GM19351 (cell line): ENCODE measurements around the gene TMEM50A.
"Not testable (repeated sequence)": the region's sequence is repeated elsewhere in the genome, so short reads cannot be mapped to it uniquely, and the experiment has no call there.

ENCODE experiments used
- ATAC-seq: cut with Tn5 transposase; IDR thresholded peaks from one replicate; pipeline ENCODE4 v1.9.1; 2021; ENCODE audit warnings: mild to moderate bottlenecking, moderate library complexity; ENCODE audit not compliant: unreplicated experiment

Gene TMEM50A

DNA sequence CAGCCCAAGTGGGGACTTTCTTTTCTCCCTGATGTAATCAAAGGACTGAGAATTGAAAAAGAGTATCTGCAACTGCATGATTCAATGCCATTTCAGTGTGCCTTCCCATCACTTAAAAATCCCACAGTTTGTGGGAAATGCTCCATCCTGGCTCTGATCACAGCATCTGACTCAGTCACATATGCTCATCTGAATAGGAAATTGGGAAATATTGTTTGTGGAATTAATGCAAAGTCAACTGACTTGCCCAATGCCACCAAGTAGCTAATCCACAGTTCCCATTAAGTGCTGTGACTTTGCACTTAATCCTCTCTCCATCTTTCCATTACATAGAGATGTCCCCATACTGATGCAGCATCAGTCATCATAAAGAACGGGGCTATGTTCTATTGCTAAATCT is 45.0 kb downstream of the TMEM50A start:
- not testable (repeated sequence) for ATAC-seq

- not testable (repeated sequence) for ATAC-seq
These were observed 45.7 kb downstream of the TMEM50A start for GRCh38 chr1:25383875-25384274.

- ATAC-seq, result not testable (repeated sequence)
These were observed 49.0 kb downstream of the TMEM50A start for GRCh38 chr1:25387096-25387495.

DNA sequence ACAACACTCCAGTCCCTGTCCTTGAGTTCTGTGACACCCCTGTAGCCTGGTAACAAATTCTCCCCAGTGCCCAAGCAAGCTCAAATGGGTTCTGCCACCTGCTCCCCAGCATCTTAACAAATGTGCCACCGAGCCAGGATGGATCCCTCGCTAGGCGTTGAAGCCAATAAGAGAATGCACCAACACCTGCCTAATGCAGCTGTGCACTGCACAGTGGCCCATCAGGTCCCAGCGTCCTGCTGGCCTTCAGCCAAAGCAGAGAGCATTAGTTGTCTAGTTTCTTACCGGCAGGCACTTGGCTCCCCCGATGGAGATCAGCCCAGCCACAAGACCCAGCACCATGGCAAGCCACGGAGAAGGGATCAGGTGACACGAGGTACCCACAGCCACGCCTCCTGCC is 50.6 kb downstream of the TMEM50A start:
- ATAC-seq, result not testable (repeated sequence)

GRCh38 chr1:25389721-25390120 is 51.6 kb downstream of the TMEM50A start:
- ATAC-seq, result not testable (repeated sequence)

- no peak for ATAC-seq
These were observed 54.7 kb downstream of the TMEM50A start for GRCh38 chr1:25392841-25393240.

GRCh38 chr1:25397549-25397948 is 59.4 kb downstream of the TMEM50A start:
- ATAC-seq, result not testable (repeated sequence)

DNA sequence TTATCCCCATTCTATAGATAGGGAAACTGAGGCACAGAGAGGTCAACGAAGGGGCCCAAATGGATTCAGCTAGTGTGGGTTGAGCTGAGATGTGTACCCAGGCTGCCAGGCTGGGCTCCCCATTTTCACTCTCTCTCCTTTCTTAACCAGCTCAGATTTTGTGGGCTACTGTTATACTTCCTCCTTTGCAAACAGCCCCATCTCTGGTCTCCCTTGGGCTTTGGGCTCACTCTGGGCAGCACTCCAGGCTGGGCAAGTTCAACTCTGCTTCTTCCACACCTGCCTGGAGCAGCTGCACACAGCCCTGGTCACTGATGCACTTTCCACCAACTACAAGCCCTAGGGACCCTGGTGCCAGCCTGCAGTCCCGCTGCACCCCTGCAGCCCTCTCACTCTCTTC is 59.9 kb downstream of the TMEM50A start:
- not testable (repeated sequence) for ATAC-seq

DNA sequence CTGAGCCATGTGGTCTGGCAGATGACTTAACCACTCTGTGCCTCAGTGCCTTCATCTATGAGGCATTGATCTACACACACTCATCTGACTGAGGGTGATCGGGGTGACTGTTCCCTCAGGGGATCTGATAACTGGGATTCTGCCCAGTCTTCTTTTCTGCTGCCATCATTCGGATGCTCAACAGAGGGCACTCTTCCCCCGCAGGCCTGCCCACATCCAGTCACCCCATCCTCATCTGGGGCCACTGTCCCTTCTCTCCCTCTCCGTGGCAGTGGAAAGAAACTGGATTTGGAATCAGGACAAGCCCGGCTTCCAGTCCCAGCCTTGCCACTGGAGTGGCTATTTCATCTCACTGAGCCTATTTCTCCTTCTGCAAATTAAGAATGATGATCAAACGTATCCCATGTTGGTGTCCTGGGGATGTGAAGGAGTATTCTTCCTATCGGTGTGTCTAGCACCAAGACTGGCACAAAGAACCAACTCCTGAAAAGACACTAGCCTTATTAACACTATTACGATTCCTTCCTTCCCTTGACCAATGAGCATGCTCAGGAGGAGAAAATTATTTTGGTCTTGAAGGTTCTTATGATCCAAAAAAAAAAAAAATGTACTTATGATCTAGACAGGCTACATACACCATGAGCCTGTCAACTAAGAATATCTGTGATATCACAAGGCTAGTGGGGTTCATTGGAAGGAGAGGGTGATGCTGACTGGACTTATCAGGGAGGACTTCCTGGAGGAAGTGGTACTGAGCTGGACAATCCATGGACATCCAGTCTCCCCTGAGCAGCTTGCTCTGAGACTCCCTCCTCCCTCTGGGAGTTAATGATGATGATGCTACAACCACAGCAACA is 65.0 kb downstream of the TMEM50A start:
- not testable (repeated sequence) for ATAC-seq

GRCh38 chr1:25405731-25406305 is 67.7 kb downstream of the TMEM50A start:
- ATAC-seq, result not testable (repeated sequence)

- ATAC-seq, result not testable (repeated sequence)
These were observed 71.7 kb downstream of the TMEM50A start for GRCh38 chr1:25409641-25410427.
